Measurements from ENCODE around the gene PROSER2.

GRCh38 chr10:11877591-11877905 lies 54.4 kb downstream of the PROSER2 start:
- TF ChIP-seq POLR2AphosphoS5 (IDR thresholded peaks at IDR 0.05; ENCODE audit: low read depth, low read length), result no peak
- no peak for TF ChIP-seq POLR2A (IDR thresholded peaks at IDR 0.05; ENCODE audit: low read depth, low read length)
